HepG2 (cell line): Measurements from ENCODE around the gene CCDC38. TPM values are rescaled to one million over a fixed set of nuclear protein-coding genes. Genes with fewer than 3 reads are reported as not detected.

Experiments used
- ATAC-seq: fragments of 200-7000 bp; cut with Tn5 transposase; 3 replicates; pipeline ENCODE4 v1.9.1; 2020; ENCODE audit warnings: mild to moderate bottlenecking, moderate library complexity
- BruUV-seq: library from RNA; stranded (reverse); fragments of 400-500 nt; replicated peaks from 2 replicates; lab custom pipeline; 2021; lab: Mats Ljungman, UMichigan
- CTCF ChIA-PET: fragments of 300-600 bp; formaldehyde crosslinking; extraction: SDS; loops from one replicate; lab custom pipeline; 2021; ENCODE audit warnings: low total read pairs, inconsistent platforms, low intra/inter-chr PET ratio; lab: Yijun Ruan, JAX
- POLR2A ChIA-PET: fragments of 350-600 bp; sonication (Branson Sonifier 250); formaldehyde crosslinking; loops from one replicate; lab custom pipeline; 2020; ENCODE audit warnings: antibody characterized with exemption, inconsistent platforms; lab: Yijun Ruan, JAX
- DNase-seq: peaks from one replicate; pipeline ENCODE4 v3.0.0-alpha.2; 2015; ENCODE audit warnings: low spot score
- FAIRE-seq: peaks from 3 replicates; lab custom pipeline; 2011; peaks lifted over from hg19 to GRCh38; lab: Jason Lieb, UNC
- H2AFZ ChIP-seq: one replicate; pipeline ENCODE4 v1.6.1; 2011; ENCODE audit warnings: low read length, inconsistent platforms
- H3K27ac ChIP-seq: fragments of 300-600 bp; 3 replicates; pipeline ENCODE4 v1.8.0; 2011; ENCODE audit warnings: mixed run types, mild to moderate bottlenecking, mixed read lengths, low read length, inconsistent platforms; ENCODE audit not compliant: insufficient read depth; ENCODE audit errors: extremely low read length
- H3K27me3 ChIP-seq, 2 experiments: fragments of 200-600 bp in 1 of 2; 2 replicates in 1 of 2; 3 replicates in 1 of 2; pipeline versions ENCODE4 v1.6.0 to v1.8.0; 2011; ENCODE audit warnings: low read length in 2 of 2, mild to moderate bottlenecking in 2 of 2, moderate library complexity in 2 of 2, inconsistent platforms in 1 of 2; ENCODE audit not compliant: insufficient read depth in 2 of 2, control insufficient read depth in 1 of 2
- H3K36me3 ChIP-seq, 2 experiments: fragments of 200-600 bp in 1 of 2; replicated peaks in 1 of 2; 2 replicates in 1 of 2; 3 replicates in 1 of 2; pipeline versions ENCODE4 v1.5.1 to v1.8.0; 2011; ENCODE audit warnings: low read length in 2 of 2, inconsistent platforms in 1 of 2; ENCODE audit not compliant: insufficient read depth in 2 of 2, control insufficient read depth in 1 of 2
- H3K4me1 ChIP-seq: 2 replicates; pipeline ENCODE4 v1.5.1; 2012; ENCODE audit warnings: low read length, inconsistent platforms; ENCODE audit not compliant: insufficient read depth
- H3K4me2 ChIP-seq: 2 replicates; pipeline ENCODE4 v1.6.0; 2011; ENCODE audit warnings: low read depth, low read length, inconsistent platforms
- H3K4me3 ChIP-seq, 3 experiments: fragments of 200-600 bp in 1 of 3; sonication (generic), shearing (Covaris generic) in 1 of 3; replicated peaks in 1 of 3; 2 replicates each; pipeline ENCODE4 v1.5.1; 2011 to 2016; ENCODE audit warnings: low read length in 3 of 3, inconsistent platforms in 2 of 3, low read depth in 2 of 3, mild to moderate bottlenecking in 2 of 3, control low read depth in 1 of 3, mixed read lengths in 1 of 3; ENCODE audit not compliant: insufficient read depth in 1 of 3
- H3K79me2 ChIP-seq: one replicate; pipeline ENCODE4 v1.6.1; 2011; ENCODE audit warnings: low read length, inconsistent platforms; ENCODE audit not compliant: insufficient read depth
- H3K9ac ChIP-seq: 2 replicates; pipeline ENCODE4 v1.6.0; 2011; ENCODE audit warnings: mild to moderate bottlenecking, low read depth, low read length, inconsistent platforms; ENCODE audit not compliant: insufficient read depth
- H3K9me3 ChIP-seq: 2 replicates; pipeline ENCODE4 v1.5.1; 2012; ENCODE audit warnings: mild to moderate bottlenecking, low read length
- H4K20me1 ChIP-seq: 2 replicates; pipeline ENCODE4 v1.6.0; 2011; ENCODE audit warnings: inconsistent platforms, mild to moderate bottlenecking, low read length, moderate library complexity; ENCODE audit not compliant: insufficient read depth
- ARID5B ChIP-seq: IDR thresholded peaks from 2 replicates; pipeline ENCODE4 v1.4.0; 2020; ENCODE audit warnings: mild to moderate bottlenecking, missing genetic modification reagents
- ETV5 ChIP-seq: IDR thresholded peaks from 2 replicates; pipeline ENCODE4 v1.6.1; 2018; ENCODE audit warnings: missing biosample characterization, missing genetic modification reagents, inconsistent platforms, borderline replicate concordance
- GRHL1 ChIP-seq: sonication (generic); formaldehyde crosslinking; conservative IDR thresholded peaks from 2 replicates; pipeline ENCODE4 v1.8.0; 2022; ENCODE audit warnings: missing genetic modification reagents
- HCFC1 ChIP-seq: fragments of 150-350 bp; IDR thresholded peaks from 2 replicates; pipeline ENCODE4 v1.6.1; 2014; ENCODE audit warnings: low read depth, low read length
- NR2F1 ChIP-seq, 2 experiments: fragments of 450-650 bp in 1 of 2; formaldehyde crosslinking in 1 of 2; IDR thresholded peaks; 2 replicates each; pipeline versions ENCODE4 v1.5.0 to v1.6.1; 2016 to 2020; ENCODE audit warnings: mild to moderate bottlenecking in 1 of 2, missing compliant biosample characterization in 1 of 2, missing genetic modification reagents in 1 of 2, moderate library complexity in 1 of 2
- RARA ChIP-seq: IDR thresholded peaks from 2 replicates; pipeline ENCODE4 v1.6.1; 2016; ENCODE audit warnings: missing genetic modification reagents, missing compliant biosample characterization
- TCF12 ChIP-seq, 2 experiments: fragments of 450-650 bp in 1 of 2; sonication (generic) in 1 of 2; formaldehyde crosslinking in 1 of 2; IDR thresholded peaks; 2 replicates each; pipeline versions ENCODE4 v1.6.1 to v1.8.0; 2017 to 2022; ENCODE audit warnings: antibody characterized with exemption in 1 of 2, mild to moderate bottlenecking in 1 of 2, missing genetic modification reagents in 1 of 2, moderate library complexity in 1 of 2
- TEF ChIP-seq: sonication (generic); formaldehyde crosslinking; IDR thresholded peaks from 2 replicates; pipeline ENCODE4 v1.5.0; 2020; ENCODE audit warnings: missing genetic modification reagents
- THYN1 ChIP-seq: sonication (generic); formaldehyde crosslinking; IDR thresholded peaks from 2 replicates; pipeline ENCODE4 v1.8.1; 2023; ENCODE audit warnings: low read depth, mild to moderate bottlenecking, moderate library complexity, missing genetic modification reagents, borderline replicate concordance
- YEATS4 ChIP-seq: sonication (generic); formaldehyde crosslinking; IDR thresholded peaks from 2 replicates; pipeline ENCODE4 v1.4.0; 2020; ENCODE audit warnings: missing genetic modification reagents, borderline replicate concordance
- ZBTB43 ChIP-seq: sonication (generic); formaldehyde crosslinking; conservative IDR thresholded peaks from 2 replicates; pipeline ENCODE4 v1.4.0; 2020; ENCODE audit warnings: missing genetic modification reagents
- ZBTB8A ChIP-seq: sonication (generic); formaldehyde crosslinking; IDR thresholded peaks from 2 replicates; pipeline ENCODE4 v1.4.0; 2020; ENCODE audit warnings: mild to moderate bottlenecking, low read depth, missing genetic modification reagents, borderline replicate concordance
- ZMAT3 ChIP-seq: sonication (generic); formaldehyde crosslinking; conservative IDR thresholded peaks from 2 replicates; pipeline ENCODE4 v1.7.0; 2021; ENCODE audit warnings: missing genetic modification reagents
- ZNF256 ChIP-seq: sonication (generic); formaldehyde crosslinking; conservative IDR thresholded peaks from 2 replicates; pipeline ENCODE4 v1.4.0; 2020; ENCODE audit warnings: missing genetic modification reagents
- ZNF547 ChIP-seq: sonication (generic); formaldehyde crosslinking; IDR thresholded peaks from 2 replicates; pipeline ENCODE4 v1.5.1; 2020; ENCODE audit warnings: mild to moderate bottlenecking, missing genetic modification reagents
- ZNF567 ChIP-seq: sonication (generic); formaldehyde crosslinking; IDR thresholded peaks from 2 replicates; pipeline ENCODE4 v1.8.1; 2023; ENCODE audit warnings: mild to moderate bottlenecking, missing genetic modification reagents, borderline replicate concordance
- ZSCAN20 ChIP-seq: sonication (generic); formaldehyde crosslinking; IDR thresholded peaks from 2 replicates; pipeline ENCODE4 v1.4.0; 2020; ENCODE audit warnings: missing genetic modification reagents, mild to moderate bottlenecking, borderline replicate concordance
- WGBS: methylation state at CpG from one replicate; pipeline ENCODE4 v1.1.6; 2017; ENCODE audit warnings: low lambda C conversion rate; 5-methylcytosine and 5-hydroxymethylcytosine counted together
- in situ Hi-C: cut with HindIII; loops from 2 replicates; pipeline ENCODE4 v1.10.0; 2017; ENCODE audit warnings: low pct_unique_long_range_greater_than_20kb; ENCODE audit not compliant: extremely low pct_ligation_motif_present
- intact Hi-C: fragments of 100-400 bp; cut with micrococcal nuclease; formaldehyde crosslinking; loops from one replicate; pipeline ENCODE4 v1.10.0; 2022; ENCODE audit not compliant: unreplicated experiment
- polyA plus RNA-seq, 8 experiments: library from polyadenylated mRNA; depleted of rRNA in 3 of 8; stranded (reverse) in 7 of 8; unstranded in 1 of 8; fragments of >200 nt; fragmentation: Illumina TruSeq in 4 of 8; extraction: Trizol in 4 of 8; gene quantifications; 2 replicates each; pipeline versions ENCODE4 v1.2.1 to v1.2.3, GENCODE V29; 2011 to 2016; ENCODE audit warnings: low read depth in 4 of 8, missing spikeins in 1 of 8, mixed read lengths in 1 of 8; ENCODE audit not compliant: insufficient read depth in 1 of 8
- total RNA-seq, 5 experiments: library from RNA; depleted of rRNA; stranded (reverse); fragments of >200 nt; fragmentation: Illumina TruSeq; extraction: Trizol; gene quantifications; 2 replicates each; pipeline ENCODE4 v1.2.3, GENCODE V29; 2016; ENCODE audit warnings: low read depth in 1 of 5

The CCDC38 gene
- total and polyA plus RNA-seq, 2 of the 13 experiments (the other 11 are each of a cell fraction or from before 2014, with no cell fraction given), result 0.24 to 0.32 TPM

GRCh38 chr12:95838125-95838524, 104.3 kb downstream of the CCDC38 start:
- no TSS peak for BruUV-seq
- in situ Hi-C loops, result no loop called here
- 1% methylated on average over 10 of the region's 11 CpGs for WGBS
- Histone ChIP-seq H3K9ac (no peak overlapping the region), H3K4me1 (peaks cover 24% of the 10 kb centered on the region), H2AFZ (peak overlapping the region; percentile 27), H3K4me2 (peak overlapping the region; percentile 78), H3K4me3 (peak overlapping the region in 1 of 3 experiments; percentile 52; a peak in 3 of 6 replicates), H4K20me1 (no peaks in the 10 kb centered on the region), H3K9me3 (no peaks in the 10 kb centered on the region), H3K27ac (no peak overlapping the region), H3K27me3 (peaks cover 0 to 5% of the 10 kb centered on the region in 2 experiments; a peak in 1 of 5 replicates), H3K79me2 (no peaks in the 10 kb centered on the region), H3K36me3 (no peaks in the 10 kb centered on the region)
- POLR2A ChIA-PET, result no interaction called here
- FAIRE-seq (peak; percentile 72), ATAC-seq (peak; percentile 68), DNase-seq (peak; percentile 49)
- CTCF ChIA-PET, result no interaction called here
- intact Hi-C loops, result no loop called here
- peak; percentile 19; the same call in 1 of the 2 replicates for TF ChIP-seq ARID5B
- TF ChIP-seq ZSCAN20 (CRISPR knock-in tag), result no peak
- TF ChIP-seq ZBTB8A (CRISPR knock-in tag), result no peak
- TF ChIP-seq ZNF547 (CRISPR knock-in tag), result no peak
- TF ChIP-seq ZBTB43, result no peak
- no peak for TF ChIP-seq TCF12 (IDR thresholded peaks at IDR 0.05)
- no peak for TF ChIP-seq TCF12 (CRISPR knock-in tag; IDR thresholded peaks at IDR 0.05)
- peak; percentile 60 for TF ChIP-seq RARA (CRISPR knock-in tag)
- no peak for TF ChIP-seq ZNF567
- no peak for TF ChIP-seq ZNF256 (CRISPR knock-in tag)
- 0 out of 4 replicates have a peak, but pooled peaks of 1 of the 2 experiments have one; percentile 19 for TF ChIP-seq NR2F1 (CRISPR knock-in tag; IDR thresholded peaks at IDR 0.05)
- TF ChIP-seq TEF (CRISPR knock-in tag), result no peak
- no peak for TF ChIP-seq GRHL1 (CRISPR knock-in tag)
- TF ChIP-seq HCFC1, result no peak
- no peak for TF ChIP-seq YEATS4 (CRISPR knock-in tag)
- TF ChIP-seq ZMAT3 (CRISPR knock-in tag), result no peak
- peak; percentile 50; the same call in 1 of the 2 replicates for TF ChIP-seq ETV5 (CRISPR knock-in tag)
- TF ChIP-seq THYN1 (CRISPR knock-in tag), result no peak
